Measurements from ENCODE around the gene FBXO8. TPM values are rescaled to one million over a fixed set of nuclear protein-coding genes. Genes with fewer than 3 reads are reported as not detected.

FBXO8 gene
- total RNA-seq, 1 experiment from 2014 or later = 11.5 TPM

DNA sequence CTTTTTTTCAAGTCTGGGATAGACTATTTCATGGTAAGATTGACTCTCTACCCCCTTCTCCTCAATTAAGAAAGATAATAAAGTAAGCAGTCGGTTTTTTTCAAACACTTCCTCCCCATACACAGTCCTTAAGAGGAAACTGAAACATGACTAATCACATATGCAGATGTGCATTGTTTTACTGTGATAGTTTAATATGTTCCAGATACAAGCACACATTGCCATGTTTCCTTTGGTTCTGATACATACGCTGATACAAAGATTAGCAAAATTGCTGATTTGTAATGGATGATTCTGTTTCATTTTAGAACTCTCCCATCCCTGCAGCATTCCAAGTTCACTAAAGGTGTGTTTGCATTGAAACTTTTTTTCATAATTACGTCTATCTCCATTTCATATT, 76.1 kb downstream of the FBXO8 start:
- DNase-seq (ENCODE audit: low read depth) = no peak

GRCh38 chr4:174204164-174204831, 79.2 kb downstream of the FBXO8 start:
- DNase-seq (ENCODE audit: low read depth) = no peak

- no peak for DNase-seq (ENCODE audit: low read depth)
These were observed 81.6 kb downstream of the FBXO8 start for GRCh38 chr4:174201871-174202270.

DNA sequence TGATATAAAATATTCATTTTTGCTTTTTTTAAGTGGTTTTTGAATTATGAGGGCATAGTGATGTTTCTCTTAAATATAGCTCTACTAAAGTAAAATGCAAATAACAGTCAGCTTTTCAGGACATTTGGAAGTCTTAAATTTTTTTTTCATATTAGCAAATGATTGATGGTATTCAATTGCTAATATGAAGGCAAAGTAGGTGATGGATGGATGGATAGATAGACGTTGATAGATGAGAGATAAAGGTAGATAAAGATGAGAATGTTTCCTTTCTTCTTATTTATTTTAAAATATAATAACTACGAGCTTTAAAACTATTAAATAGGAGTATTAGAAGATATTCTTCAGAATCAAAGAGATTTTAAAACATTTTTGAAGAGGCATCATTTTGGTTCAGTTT, 83.7 kb downstream of the FBXO8 start:
- DNase-seq (ENCODE audit: low read depth) = no peak

- peak; percentile 61 for DNase-seq (ENCODE audit: low read depth)
These were observed 84.6 kb downstream of the FBXO8 start for GRCh38 chr4:174198828-174199227.

- DNase-seq (ENCODE audit: low read depth) = no peak
These were observed 85.1 kb downstream of the FBXO8 start for GRCh38 chr4:174198396-174198795.

- no peak for DNase-seq (ENCODE audit: low read depth)
These were observed 89.8 kb downstream of the FBXO8 start for GRCh38 chr4:174193438-174194374.

DNA sequence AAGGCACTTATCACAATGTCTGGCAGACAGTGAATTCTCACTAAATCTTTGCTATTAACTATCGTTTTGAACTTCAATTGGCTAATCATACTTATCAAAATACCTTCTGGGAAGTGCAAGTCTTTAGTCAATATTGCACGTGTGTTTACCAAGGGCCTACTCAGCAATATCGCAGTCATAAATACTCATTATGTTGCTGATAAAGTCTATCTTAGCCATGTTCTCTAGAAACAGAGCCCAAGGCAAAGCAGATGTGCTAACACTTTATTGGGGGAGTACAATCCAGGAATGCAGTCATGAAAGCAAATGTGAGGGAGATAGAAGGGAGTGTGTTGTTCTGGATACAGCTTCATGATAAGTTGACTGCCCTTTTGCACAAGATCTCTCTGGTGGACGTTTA, 90.5 kb downstream of the FBXO8 start:
- DNase-seq (ENCODE audit: low read depth) = no peak

GRCh38 chr4:174190832-174191500, 92.5 kb downstream of the FBXO8 start:
- no peak for DNase-seq (ENCODE audit: low read depth)

DNA sequence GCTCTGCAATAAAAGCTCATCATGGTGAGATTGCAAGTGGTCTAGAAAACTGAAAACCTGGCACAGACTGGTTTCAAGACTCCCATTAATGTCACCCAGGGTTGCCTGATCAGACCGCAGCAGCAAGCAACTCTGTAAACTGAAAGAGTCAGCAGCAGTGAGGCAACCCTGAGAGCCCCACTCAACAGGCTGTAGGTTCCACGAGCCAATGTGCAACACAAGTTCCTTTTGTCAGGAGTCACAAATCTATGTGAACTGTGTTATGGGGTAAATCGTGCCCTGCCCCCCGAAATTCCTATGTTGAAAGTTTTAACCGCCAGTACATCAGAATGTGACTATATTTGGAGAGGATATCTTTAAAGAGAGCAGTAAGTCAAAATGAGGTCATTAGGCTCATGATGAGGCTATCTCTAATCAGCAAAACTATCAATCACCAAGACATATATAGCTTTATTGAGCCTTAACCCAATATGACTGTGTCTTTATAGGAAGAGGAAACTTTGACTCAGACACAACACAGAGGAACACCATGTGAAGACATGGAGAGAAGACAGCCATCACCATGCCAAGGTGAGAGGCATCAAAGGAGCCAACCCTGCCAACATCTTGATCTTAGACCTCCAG, 94.0 kb downstream of the FBXO8 start:
- DNase-seq (ENCODE audit: low read depth) = no peak

Other genes starting within 250 kb of the FBXO8 start
- 13.0 and 32.3 TPM in 2 replicates for gene CEP44, start 244 bp upstream of the FBXO8 start, total RNA-seq (2014; rRNA removed; shearing (Covaris generic))
- gene HPGD, start 238.8 kb upstream of the FBXO8 start, total RNA-seq (2014; rRNA removed; shearing (Covaris generic)) = 0.80 TPM in 1 of 2 replicates, not detected in the other